HCT116 (cell line): ENCODE results near the gene HIVEP1. TPM values are rescaled to one million over a fixed set of nuclear protein-coding genes. Genes with fewer than 3 reads are reported as not detected.

Experiments used
- ATAC-seq: fragments of 200-7000 bp; cut with Tn5 transposase; 2 replicates; pipeline ENCODE4 v1.9.1; 2020; ENCODE audit warnings: mild to moderate bottlenecking, moderate library complexity
- BruUV-seq: library from RNA; stranded (reverse); fragments of 400-500 nt; replicated peaks from 2 replicates; lab custom pipeline; 2021; lab: Mats Ljungman, UMichigan
- CTCF ChIA-PET: fragments of 300-600 bp; sonication (Branson Sonifier 250); formaldehyde crosslinking; loops from one replicate; lab custom pipeline; 2021; ENCODE audit warnings: antibody characterized with exemption; lab: Charles Lee
- POLR2A ChIA-PET: fragments of 300-600, 350-600 bp; sonication (Branson Sonifier 250); formaldehyde crosslinking; loops from one replicate; lab custom pipeline; 2021; ENCODE audit warnings: antibody characterized with exemption; lab: Charles Lee
- RAD21 ChIA-PET, 2 experiments: fragments of 300-600 bp; sonication (Branson Sonifier 250); formaldehyde crosslinking; loops; one replicate each; lab custom pipeline; 2023; ENCODE audit warnings: low total read pairs in 2 of 2; ENCODE audit not compliant: uncharacterized antibody in 2 of 2, unreplicated experiment in 2 of 2, low non-redundant PET in 1 of 2; lab: Charles Lee
- DNase-seq: peaks from one replicate; pipeline ENCODE4 v3.0.0-alpha.2; 2010; ENCODE audit warnings: low read depth, low spot score
- H2AFZ ChIP-seq: fragments of 200-600 bp; shearing (Covaris generic), sonication (generic); 2 replicates; pipeline ENCODE4 v1.6.1; 2017; ENCODE audit warnings: low read depth, mixed run types, mixed read lengths, antibody characterized with exemption, low read length; ENCODE audit not compliant: poor library complexity, severe bottlenecking
- H3K27ac ChIP-seq: 2 replicates; pipeline ENCODE4 v1.5.1; 2012; ENCODE audit warnings: low read depth, low read length
- H3K27me3 ChIP-seq: fragments of 200-600 bp; sonication (generic); 2 replicates; pipeline ENCODE4 v1.6.1; 2016; ENCODE audit warnings: mixed run types, low read length, mixed read lengths; ENCODE audit not compliant: insufficient read depth
- H3K36me3 ChIP-seq, 2 experiments: fragments of 200-500 bp in 1 of 2; fragments of 200-600 bp in 1 of 2; sonication (Bioruptor generic) in 1 of 2; sonication (generic) in 1 of 2; 2 replicates each; pipeline versions ENCODE4 v1.5.1 to v1.6.1; 2014 to 2016; ENCODE audit warnings: low read length in 2 of 2, inconsistent platforms in 1 of 2, mixed read lengths in 1 of 2, mixed run types in 1 of 2; ENCODE audit not compliant: insufficient read depth in 2 of 2, control insufficient read depth in 1 of 2
- H3K4me1 ChIP-seq, 2 experiments: fragments of 200-600 bp in 1 of 2; sonication (generic) in 1 of 2; 2 replicates each; pipeline versions ENCODE4 v1.5.1 to v1.6.1; 2012 to 2017; ENCODE audit warnings: low read length in 2 of 2, inconsistent platforms in 1 of 2, mild to moderate bottlenecking in 1 of 2, mixed read lengths in 1 of 2, mixed run types in 1 of 2, moderate library complexity in 1 of 2; ENCODE audit not compliant: insufficient read depth in 2 of 2, control insufficient read depth in 1 of 2
- H3K4me2 ChIP-seq: fragments of 200-600 bp; sonication (generic); 2 replicates; pipeline ENCODE4 v1.6.1; 2017; ENCODE audit warnings: mixed run types, low read length, mixed read lengths
- H3K4me3 ChIP-seq, 2 experiments: fragments of 200-600 bp in 1 of 2; sonication (generic) in 1 of 2; replicated peaks in 1 of 2; 2 replicates each; pipeline ENCODE4 v1.5.1; 2011 to 2016; ENCODE audit warnings: low read length in 2 of 2, control low read depth in 1 of 2, low read depth in 1 of 2, mild to moderate bottlenecking in 1 of 2, mixed read lengths in 1 of 2, mixed run types in 1 of 2
- H3K79me2 ChIP-seq: fragments of 200-600 bp; sonication (generic); 2 replicates; pipeline ENCODE4 v1.6.1; 2017; ENCODE audit warnings: mild to moderate bottlenecking, mixed run types, low read length, moderate library complexity, mixed read lengths; ENCODE audit not compliant: insufficient read depth
- H3K9ac ChIP-seq: fragments of 200-600 bp; sonication (generic); 2 replicates; pipeline ENCODE4 v1.6.1; 2016; ENCODE audit warnings: low read length, mixed read lengths
- H3K9me2 ChIP-seq: fragments of 200-600 bp; sonication (generic), shearing (Covaris generic); 2 replicates; pipeline ENCODE4 v1.6.1; 2017; ENCODE audit warnings: mixed run types, mild to moderate bottlenecking, moderate library complexity; ENCODE audit not compliant: insufficient read depth
- H3K9me3 ChIP-seq, 2 experiments: fragments of 200-500 bp in 1 of 2; fragments of 200-600 bp in 1 of 2; sonication (Bioruptor generic) in 1 of 2; sonication (generic) in 1 of 2; 2 replicates each; pipeline ENCODE4 v1.6.1; 2014 to 2017; ENCODE audit warnings: low read length in 2 of 2, mixed read lengths in 2 of 2, inconsistent platforms in 1 of 2, low read depth in 1 of 2, mild to moderate bottlenecking in 1 of 2, mixed run types in 1 of 2, moderate library complexity in 1 of 2; ENCODE audit not compliant: control insufficient read depth in 1 of 2, insufficient read depth in 1 of 2
- H4K20me1 ChIP-seq: fragments of 200-600 bp; sonication (generic), shearing (Covaris generic); 2 replicates; pipeline ENCODE4 v1.6.1; 2017; ENCODE audit warnings: mixed run types, mild to moderate bottlenecking, moderate library complexity; ENCODE audit not compliant: insufficient read depth
- CTCF ChIP-seq, 3 experiments: fragments of 200-600 bp in 1 of 3; sonication (generic) in 1 of 3; IDR thresholded peaks in 2 of 3; conservative IDR thresholded peaks in 1 of 3; 2 replicates each; pipeline ENCODE4 v1.5.1; 2012 to 2017; ENCODE audit warnings: low read depth in 2 of 3, low read length in 2 of 3, antibody characterized with exemption in 1 of 3, borderline replicate concordance in 1 of 3, control low read depth in 1 of 3, mild to moderate bottlenecking in 1 of 3, mixed read lengths in 1 of 3, mixed run types in 1 of 3, moderate library complexity in 1 of 3; ENCODE audit not compliant: insufficient read depth in 1 of 3
- EGR1 ChIP-seq: IDR thresholded peaks from 2 replicates; pipeline ENCODE4 v1.6.1; 2012; ENCODE audit warnings: low read depth
- ELF1 ChIP-seq: IDR thresholded peaks from 2 replicates; pipeline ENCODE4 v1.6.1; 2012; ENCODE audit warnings: low read depth, borderline replicate concordance
- EZH2phosphoT487 ChIP-seq: fragments of 200-600 bp; IDR thresholded peaks from 2 replicates; pipeline ENCODE4 v1.6.1; 2018; ENCODE audit warnings: antibody characterized with exemption, borderline replicate concordance
- FOSL1 ChIP-seq: IDR thresholded peaks from 2 replicates; pipeline ENCODE4 v1.6.1; 2012; ENCODE audit warnings: low read depth
- MAX ChIP-seq: IDR thresholded peaks from 2 replicates; pipeline ENCODE4 v1.6.1; 2012
- REST ChIP-seq: IDR thresholded peaks from 2 replicates; pipeline ENCODE4 v1.6.1; 2012; ENCODE audit warnings: low read depth
- SIN3A ChIP-seq: IDR thresholded peaks from 2 replicates; pipeline ENCODE4 v1.6.1; 2012; ENCODE audit warnings: low read depth
- TCF7L2 ChIP-seq: IDR thresholded peaks from 2 replicates; pipeline ENCODE4 v1.7.0; 2011; ENCODE audit warnings: borderline replicate concordance, inconsistent platforms; ENCODE audit not compliant: insufficient read depth, insufficient read length; ENCODE audit errors: extremely low read depth
- ZFX ChIP-seq: fragments of 450-650 bp; IDR thresholded peaks from 2 replicates; pipeline ENCODE4 v1.6.1; 2017
- ZNF274 ChIP-seq: fragments of 200-500 bp; sonication (Bioruptor generic); IDR thresholded peaks from 2 replicates; pipeline ENCODE4 v1.6.1; 2014; ENCODE audit warnings: mild to moderate bottlenecking, low read depth, low read length, inconsistent platforms
- intact Hi-C: fragments of 100-400 bp; cut with micrococcal nuclease; formaldehyde crosslinking; loops from 2 replicates; pipeline ENCODE4 v1.10.0; 2022
- total RNA-seq: library from RNA; stranded (reverse); gene quantifications from one replicate; pipeline ENCODE4 v1.2.1, GENCODE V29; 2021; ENCODE audit not compliant: unreplicated experiment

HIVEP1 gene
- total RNA-seq, 1 experiment from 2014 or later, result 11.2 TPM

GRCh38 chr6:12134581-12134980 is 122.5 kb downstream of the HIVEP1 start:
- intact Hi-C loops, result no loop called here
- Histone ChIP-seq H3K79me2 (no peaks in the 10 kb centered on the region), H4K20me1 (no peaks in the 10 kb centered on the region), H3K9me3 (no peaks in the 10 kb centered on the region), H2AFZ (no peak overlapping the region), H3K9ac (no peak overlapping the region), H3K27me3 (no peaks in the 10 kb centered on the region), H3K4me1 (peaks cover 0 to 2% of the 10 kb centered on the region in 2 experiments; a peak in 1 of 4 replicates), H3K27ac (no peak overlapping the region), H3K36me3 (no peaks in the 10 kb centered on the region), H3K4me2 (no peak overlapping the region), H3K9me2 (no peaks in the 10 kb centered on the region), H3K4me3 (no peak overlapping the region)
- no TSS peak for BruUV-seq
- ChIA-PET RAD21 (no interaction called here), POLR2A (no interaction called here), CTCF (no interaction called here)
- ATAC-seq (no peak), DNase-seq (no peak)
- TF ChIP-seq MAX (no peak), SIN3A (no peak), CTCF (IDR thresholded peaks at IDR 0.05 in 2 of 3, conservative IDR thresholded peaks at IDR 0.05 in 1 of 3; ENCODE audit: borderline replicate concordance in 1 of 3, insufficient read depth in 1 of 3, low read depth in 2 of 3, low read length in 2 of 3) (no peak), ZFX (no peak), EZH2phosphoT487 (no peak)

- Histone ChIP-seq H3K9ac (no peak overlapping the region), H3K4me3 (no peak overlapping the region), H3K27me3 (no peaks in the 10 kb centered on the region), H3K27ac (no peak overlapping the region), H4K20me1 (no peaks in the 10 kb centered on the region), H3K36me3 (no peaks in the 10 kb centered on the region), H3K4me1 (peaks cover 0 to 2% of the 10 kb centered on the region in 2 experiments; a peak in 1 of 4 replicates), H2AFZ (no peak overlapping the region), H3K79me2 (no peaks in the 10 kb centered on the region), H3K9me2 (no peaks in the 10 kb centered on the region), H3K9me3 (no peaks in the 10 kb centered on the region), H3K4me2 (no peak overlapping the region)
- CTCF ChIA-PET, result no interaction called here
- ATAC-seq (no peak), DNase-seq (no peak)
- intact Hi-C loops, result no loop called here
- POLR2A ChIA-PET, result no interaction called here
- BruUV-seq, result no TSS peak
- RAD21 ChIA-PET, result no interaction called here
- TF ChIP-seq TCF7L2, result no peak
- no peak for TF ChIP-seq ELF1
- TF ChIP-seq MAX, result no peak
- no peak for TF ChIP-seq CTCF (IDR thresholded peaks at IDR 0.05 in 2 of 3, conservative IDR thresholded peaks at IDR 0.05 in 1 of 3; ENCODE audit: borderline replicate concordance in 1 of 3, insufficient read depth in 1 of 3, low read depth in 2 of 3, low read length in 2 of 3)
- no peak for TF ChIP-seq EGR1
- no peak for TF ChIP-seq ZNF274
- no peak for TF ChIP-seq REST
- no peak for TF ChIP-seq ZFX
- no peak for TF ChIP-seq EZH2phosphoT487
- TF ChIP-seq FOSL1, result no peak
Observed at GRCh38 chr6:12134991-12135390, 122.9 kb downstream of the HIVEP1 start.
